K562 (cell line): ENCODE results near the gene DIS3L2. TPM values are rescaled to one million over a fixed set of nuclear protein-coding genes. Genes with fewer than 3 reads are reported as not detected.

Experiments used
- ATAC-seq: fragments of 200-7000 bp; cut with Tn5 transposase; 3 replicates; pipeline ENCODE4 v1.9.1; 2020; ENCODE audit warnings: moderate library complexity
- BruUV-seq: library from RNA; stranded (reverse); fragments of 400-500 nt; replicated peaks from 2 replicates; lab custom pipeline; 2021; lab: Mats Ljungman, UMichigan
- CTCF ChIA-PET: fragments of 300-600 bp; formaldehyde crosslinking; extraction: SDS; loops from one replicate; lab custom pipeline; 2021; ENCODE audit warnings: low intra/inter-chr PET ratio; lab: Yijun Ruan, JAX
- POLR2A ChIA-PET: fragments of 300-600, 350-650 bp; sonication (Branson Sonifier 250); formaldehyde crosslinking; extraction: SDS; loops from one replicate; lab custom pipeline; 2021; ENCODE audit warnings: antibody characterized with exemption, inconsistent platforms; lab: Yijun Ruan, JAX
- DNase-seq, 4 experiments: peaks; one replicate each; pipeline versions ENCODE4 v3.0.0 to v3.0.0-alpha.2; 2011 to 2018; ENCODE audit warnings: low spot score in 3 of 4, mixed read lengths in 3 of 4; ENCODE audit errors: extremely low read depth in 1 of 4
- FAIRE-seq: peaks from 2 replicates; lab custom pipeline; 2011; peaks lifted over from hg19 to GRCh38; lab: Jason Lieb, UNC
- H2AFZ ChIP-seq: 2 replicates; pipeline ENCODE4 v1.6.0; 2011; ENCODE audit warnings: low read depth, low read length, control low read depth, inconsistent platforms
- H3K27ac ChIP-seq: fragments of 200-600 bp; 3 replicates; pipeline ENCODE4 v1.8.0; 2011; ENCODE audit warnings: low read depth, mild to moderate bottlenecking, control low read depth, inconsistent platforms, low read length, moderate library complexity, mixed read lengths; ENCODE audit errors: extremely low read depth
- H3K27me3 ChIP-seq, 2 experiments: fragments of 300-600 bp in 1 of 2; 2 replicates in 1 of 2; 3 replicates in 1 of 2; pipeline versions ENCODE4 v1.6.0 to v1.8.0; 2011; ENCODE audit warnings: inconsistent platforms in 2 of 2, low read length in 2 of 2, mild to moderate bottlenecking in 1 of 2, mixed read lengths in 1 of 2, moderate library complexity in 1 of 2; ENCODE audit not compliant: control insufficient read depth in 2 of 2, insufficient read depth in 2 of 2
- H3K36me3 ChIP-seq: fragments of 300-600 bp; 3 replicates; pipeline ENCODE4 v1.8.0; 2011; ENCODE audit warnings: mild to moderate bottlenecking, low read length, inconsistent platforms; ENCODE audit not compliant: control insufficient read depth, insufficient read depth
- H3K4me1 ChIP-seq, 2 experiments: fragments of 200-600 bp in 1 of 2; replicated peaks in 1 of 2; 2 replicates in 1 of 2; 3 replicates in 1 of 2; pipeline versions ENCODE4 v1.5.1 to v1.8.0; 2011; ENCODE audit warnings: inconsistent platforms in 2 of 2, low read length in 2 of 2, mild to moderate bottlenecking in 1 of 2, mixed read lengths in 1 of 2, moderate library complexity in 1 of 2; ENCODE audit not compliant: control insufficient read depth in 2 of 2, insufficient read depth in 2 of 2
- H3K4me2 ChIP-seq: 2 replicates; pipeline ENCODE4 v1.6.1; 2011; ENCODE audit warnings: low read length, control low read depth, inconsistent platforms, mixed read lengths; ENCODE audit not compliant: insufficient read depth
- H3K4me3 ChIP-seq: fragments of 200-600 bp; sonication (generic), shearing (Covaris generic); 2 replicates; pipeline ENCODE4 v1.5.1; 2016; ENCODE audit warnings: control low read depth, inconsistent platforms
- H3K79me2 ChIP-seq: fragments of 200-600 bp; 3 replicates; pipeline ENCODE4 v1.8.0; 2011; ENCODE audit warnings: low read length, inconsistent platforms; ENCODE audit not compliant: control insufficient read depth, insufficient read depth
- H3K9ac ChIP-seq, 2 experiments: 2 replicates each; pipeline versions ENCODE4 v1.6.0 to v1.6.1; 2011; ENCODE audit warnings: low read depth in 2 of 2, low read length in 2 of 2, control low read depth in 1 of 2, inconsistent platforms in 1 of 2, mild to moderate bottlenecking in 1 of 2, mixed read lengths in 1 of 2; ENCODE audit not compliant: insufficient read depth in 1 of 2
- H3K9me1 ChIP-seq: one replicate; pipeline ENCODE4 v1.6.0; 2011; ENCODE audit warnings: inconsistent platforms, mild to moderate bottlenecking, low read length, moderate library complexity; ENCODE audit not compliant: control insufficient read depth, insufficient read depth
- H3K9me3 ChIP-seq: replicated peaks from 2 replicates; pipeline ENCODE4 v1.5.1; 2011; ENCODE audit warnings: low read depth, low read length, inconsistent platforms; ENCODE audit not compliant: control insufficient read depth, insufficient read depth
- H4K20me1 ChIP-seq: replicated peaks from 2 replicates; pipeline ENCODE4 v1.6.1; 2011; ENCODE audit warnings: low read length, inconsistent platforms, mixed read lengths; ENCODE audit not compliant: control insufficient read depth, insufficient read depth
- CBX8 ChIP-seq: fragments of 200-600 bp; sonication (generic); IDR thresholded peaks from 2 replicates; pipeline ENCODE4 v1.6.1; 2012; ENCODE audit warnings: borderline replicate concordance, mixed run types, low read depth, mild to moderate bottlenecking, moderate library complexity, mixed read lengths, low read length, control low read depth, inconsistent platforms; ENCODE audit not compliant: poor library complexity, severe bottlenecking; ENCODE audit errors: extremely low read depth
- KAT2B ChIP-seq: IDR thresholded peaks from one replicate; pipeline ENCODE4 v1.6.1; 2012; ENCODE audit warnings: low read depth, mild to moderate bottlenecking, control low read depth, inconsistent platforms, low read length, moderate library complexity
- SUPT5H ChIP-seq: fragments of 450-650 bp; IDR thresholded peaks from 2 replicates; pipeline ENCODE4 v1.6.1; 2016
- ZNF444 ChIP-seq: fragments of 250-450 bp; sonication (Bioruptor Pico); IDR thresholded peaks from 2 replicates; pipeline ENCODE4 v1.4.0; 2020; ENCODE audit warnings: mild to moderate bottlenecking, moderate library complexity
- WGBS: fragments of 100-300 bp; shearing (Covaris generic); methylation state at CpG from one replicate; pipeline ENCODE4 v1.1.6; 2016; ENCODE audit warnings: low coverage, mixed read lengths; ENCODE audit not compliant: insufficient coverage; ENCODE audit errors: missing lambda C conversion rate; 5-methylcytosine and 5-hydroxymethylcytosine counted together
- in situ Hi-C: fragments of 300-500 bp; cut with MboI; formaldehyde crosslinking; loops from 4 replicates; pipeline ENCODE4 v1.15.0; 2018; ENCODE audit warnings: inconsistent platforms, mixed read lengths
- intact Hi-C: fragments of 100-400 bp; cut with micrococcal nuclease; formaldehyde crosslinking; loops from 2 replicates; pipeline ENCODE4 v1.14.2; 2022
- polyA plus RNA-seq, 8 experiments: library from polyadenylated mRNA; depleted of rRNA in 4 of 8; stranded (reverse) in 5 of 8; unstranded in 3 of 8; fragments of >200 nt; fragmentation: Nextera tagmentation in 2 of 8; fragmentation: Illumina TruSeq in 1 of 8; extraction: Ambion mirVana in 2 of 8; extraction: Trizol in 1 of 8; gene quantifications; 2 replicates each; pipeline versions ENCODE4 v1.2.1 to v1.2.3, GENCODE V29; 2011 to 2014; ENCODE audit warnings: inconsistent platforms in 1 of 8, missing spikeins in 1 of 8
- total RNA-seq, 7 experiments: library from RNA; depleted of rRNA in 6 of 7; stranded (reverse); fragments of >200 nt in 6 of 7; fragmentation: Illumina TruSeq in 2 of 7; extraction: Trizol in 2 of 7; gene quantifications; 2 replicates each; pipeline versions ENCODE4 v1.2.1 to v1.2.3, GENCODE V29; 2011 to 2021; ENCODE audit warnings: low replicate concordance in 1 of 7
- TF ChIP-seq, protein P1 (sequence below): sonication (generic); IDR thresholded peaks from 2 replicates; pipeline ENCODE4 v1.6.1; 2016
- TF ChIP-seq, protein P2 (sequence below), 2 experiments: IDR thresholded peaks; 2 replicates each; pipeline ENCODE4 v1.6.1; 2011; ENCODE audit warnings: borderline replicate concordance in 1 of 2, control low read depth in 1 of 2, low read depth in 1 of 2, low read length in 1 of 2, mild to moderate bottlenecking in 1 of 2, mixed read lengths in 1 of 2, moderate library complexity in 1 of 2; ENCODE audit not compliant: insufficient read depth in 1 of 2, insufficient read length in 1 of 2, poor library complexity in 1 of 2, severe bottlenecking in 1 of 2; ENCODE audit errors: extremely low read depth in 1 of 2
- TF ChIP-seq, protein P3 (sequence below): IDR thresholded peaks from 2 replicates; pipeline ENCODE4 v1.6.1; 2011; ENCODE audit not compliant: insufficient read length; ENCODE audit errors: extremely low read depth

DIS3L2 gene
- total and polyA plus RNA-seq, 9 of the 15 experiments (the other 6 are each of a cell fraction or from before 2014, with no cell fraction given) = 1.5 to 19.2 (median 11.2) TPM

DNA sequence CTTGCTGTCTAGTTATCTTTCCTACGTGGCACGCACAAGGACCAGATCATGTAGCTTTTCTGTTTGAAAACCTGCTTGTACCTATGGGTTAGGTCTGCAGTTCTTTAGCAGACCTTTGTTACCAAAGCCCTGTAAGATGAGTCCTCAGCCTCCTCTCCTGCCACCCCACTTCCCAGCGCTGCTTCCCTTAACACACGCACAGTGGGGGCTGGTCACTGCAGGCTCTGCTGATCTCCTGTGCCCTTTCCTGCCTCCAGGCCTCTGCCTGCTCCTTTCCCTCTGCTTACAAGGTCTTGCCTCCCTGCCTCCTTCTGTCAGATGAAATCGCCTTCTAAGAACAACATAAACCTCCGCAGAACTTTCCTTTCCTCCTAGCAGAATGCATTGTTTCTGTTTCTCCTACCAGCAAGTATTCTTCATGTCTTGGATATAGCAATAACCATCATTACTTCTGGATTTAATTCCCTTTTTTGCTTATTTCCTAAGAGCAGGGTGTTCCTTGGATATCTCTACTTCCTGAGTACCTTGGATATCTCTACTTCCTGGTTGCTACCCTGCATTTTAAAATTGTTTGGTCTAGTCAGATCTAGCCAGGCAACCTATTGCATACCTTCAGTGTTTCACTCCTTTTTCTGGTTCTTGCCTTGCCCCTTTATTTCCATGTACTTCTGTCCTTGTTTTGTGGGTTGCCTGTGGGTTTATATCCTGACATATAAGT is 257.4 kb downstream of the DIS3L2 start:
- BruUV-seq = no TSS peak
- in situ Hi-C loops (no loop called here), intact Hi-C loops (no loop called here)
- Histone ChIP-seq H3K4me1 (no peaks in the 10 kb centered on the region), H3K36me3 (no peaks in the 10 kb centered on the region), H3K4me2 (no peak overlapping the region), H3K9me1 (no peaks in the 10 kb centered on the region), H3K27me3 (no peaks in the 10 kb centered on the region), H3K4me3 (no peak overlapping the region), H3K9me3 (no peaks in the 10 kb centered on the region), H4K20me1 (no peaks in the 10 kb centered on the region), H2AFZ (no peak overlapping the region), H3K79me2 (no peaks in the 10 kb centered on the region), H3K9ac (no peak overlapping the region), H3K27ac (no peak overlapping the region)
- ATAC-seq = no peak
- DNase-seq = no peak
- POLR2A ChIA-PET = no interaction called here
- CTCF ChIA-PET = no interaction called here
- WGBS = 70% methylated on average over 5 of the region's 6 CpGs
- no peak for FAIRE-seq
- TF ChIP-seq ZNF444 (CRISPR knock-in tag) (no peak), KAT2B (no peak), SUPT5H (no peak), CBX8 (no peak)
- TF ChIP-seq, protein P1, sequence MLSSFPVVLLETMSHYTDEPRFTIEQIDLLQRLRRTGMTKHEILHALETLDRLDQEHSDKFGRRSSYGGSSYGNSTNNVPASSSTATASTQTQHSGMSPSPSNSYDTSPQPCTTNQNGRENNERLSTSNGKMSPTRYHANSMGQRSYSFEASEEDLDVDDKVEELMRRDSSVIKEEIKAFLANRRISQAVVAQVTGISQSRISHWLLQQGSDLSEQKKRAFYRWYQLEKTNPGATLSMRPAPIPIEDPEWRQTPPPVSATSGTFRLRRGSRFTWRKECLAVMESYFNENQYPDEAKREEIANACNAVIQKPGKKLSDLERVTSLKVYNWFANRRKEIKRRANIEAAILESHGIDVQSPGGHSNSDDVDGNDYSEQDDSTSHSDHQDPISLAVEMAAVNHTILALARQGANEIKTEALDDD = no peak
- TF ChIP-seq, protein P2, sequence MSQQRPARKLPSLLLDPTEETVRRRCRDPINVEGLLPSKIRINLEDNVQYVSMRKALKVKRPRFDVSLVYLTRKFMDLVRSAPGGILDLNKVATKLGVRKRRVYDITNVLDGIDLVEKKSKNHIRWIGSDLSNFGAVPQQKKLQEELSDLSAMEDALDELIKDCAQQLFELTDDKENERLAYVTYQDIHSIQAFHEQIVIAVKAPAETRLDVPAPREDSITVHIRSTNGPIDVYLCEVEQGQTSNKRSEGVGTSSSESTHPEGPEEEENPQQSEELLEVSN (IDR thresholded peaks at IDR 0.05; ENCODE audit: borderline replicate concordance in 1 of 2, extremely low read depth in 1 of 2, insufficient read depth in 1 of 2, insufficient read length in 1 of 2, low read depth in 1 of 2, low read length in 1 of 2, poor library complexity in 1 of 2, severe bottlenecking in 1 of 2) = no peak
- TF ChIP-seq, protein P3, sequence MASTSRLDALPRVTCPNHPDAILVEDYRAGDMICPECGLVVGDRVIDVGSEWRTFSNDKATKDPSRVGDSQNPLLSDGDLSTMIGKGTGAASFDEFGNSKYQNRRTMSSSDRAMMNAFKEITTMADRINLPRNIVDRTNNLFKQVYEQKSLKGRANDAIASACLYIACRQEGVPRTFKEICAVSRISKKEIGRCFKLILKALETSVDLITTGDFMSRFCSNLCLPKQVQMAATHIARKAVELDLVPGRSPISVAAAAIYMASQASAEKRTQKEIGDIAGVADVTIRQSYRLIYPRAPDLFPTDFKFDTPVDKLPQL = no peak
